D721Med (cell line): ENCODE results near the gene SLC22A13.

Experiments used
- DNase-seq: peaks from one replicate; pipeline ENCODE4 v3.0.0; 2011; ENCODE audit warnings: low spot score; ENCODE audit not compliant: insufficient read length
- FAIRE-seq: peaks from 2 replicates; lab custom pipeline; 2011; peaks lifted over from hg19 to GRCh38; lab: Jason Lieb, UNC
- CTCF ChIP-seq: IDR thresholded peaks from 2 replicates; pipeline ENCODE4 v1.5.1; 2012; ENCODE audit warnings: mild to moderate bottlenecking, control low read depth; ENCODE audit not compliant: insufficient read depth; ENCODE audit errors: missing control alignments

Gene SLC22A13

GRCh38 chr3:38313263-38313662 is 47.7 kb downstream of the SLC22A13 start:
- no peak for DNase-seq
- no peak for TF ChIP-seq CTCF
- no peak for FAIRE-seq

GRCh38 chr3:38313695-38314094 is 48.1 kb downstream of the SLC22A13 start:
- no peak for TF ChIP-seq CTCF
- DNase-seq, result no peak
- FAIRE-seq, result no peak

GRCh38 chr3:38314112-38314763 is 48.6 kb downstream of the SLC22A13 start:
- DNase-seq (no peak), FAIRE-seq (no peak)
- TF ChIP-seq CTCF, result no peak

GRCh38 chr3:38314764-38315487 is 49.3 kb downstream of the SLC22A13 start:
- TF ChIP-seq CTCF, result no peak
- DNase-seq (no peak), FAIRE-seq (no peak)

- TF ChIP-seq CTCF, result no peak
- DNase-seq (no peak), FAIRE-seq (no peak)
Measured at GRCh38 chr3:38315488-38316230, 50.0 kb downstream of the SLC22A13 start.

GRCh38 chr3:38316356-38317191 is 51.0 kb downstream of the SLC22A13 start:
- DNase-seq (no peak), FAIRE-seq (no peak)
- no peak for TF ChIP-seq CTCF
